Activated naive CD8-positive, alpha-beta T cell treated with anti-CD3 and anti-CD28 coated beads, Interleukin-2, amount 10 ng/mL, durations not matched to agents 7 days and 5 days (primary cell): ENCODE data around the gene DMAC2. TPM values are rescaled to one million over a fixed set of nuclear protein-coding genes. Genes with fewer than 3 reads are reported as not detected.
"Not testable (repeated sequence)": the region's sequence is repeated elsewhere in the genome, so short reads cannot be mapped to it uniquely, and the experiment has no call there.

Source experiments
- ATAC-seq: fragments of 150-1000 bp; cut with Tn5 transposase; one replicate; pipeline ENCODE4 v1.10.0; 2021; ENCODE audit warnings: low read depth, moderate library complexity
- POLR2A ChIA-PET: fragments of 350-600 bp; sonication (Branson Sonifier 250); formaldehyde crosslinking; loops from one replicate; lab custom pipeline; 2021; ENCODE audit warnings: antibody characterized with exemption; lab: Charles Lee
- DNase-seq: peaks from one replicate; pipeline ENCODE4 v3.0.0; 2021
- H3K27ac Mint-ChIP-seq: one replicate; pipeline ENCODE4 v1.8.0; 2022; ENCODE audit warnings: mild to moderate bottlenecking, mixed read lengths
- H3K27me3 Mint-ChIP-seq: one replicate; pipeline ENCODE4 v1.8.0; 2022; ENCODE audit warnings: mild to moderate bottlenecking, moderate library complexity, mixed read lengths
- H3K36me3 Mint-ChIP-seq: one replicate; pipeline ENCODE4 v1.8.0; 2021; ENCODE audit warnings: mild to moderate bottlenecking, mixed read lengths
- H3K4me1 Mint-ChIP-seq: one replicate; pipeline ENCODE4 v1.8.0; 2021; ENCODE audit warnings: mixed read lengths
- H3K4me3 Mint-ChIP-seq: one replicate; pipeline ENCODE4 v1.8.0; 2022; ENCODE audit warnings: mild to moderate bottlenecking, moderate library complexity, mixed read lengths
- H3K9me3 Mint-ChIP-seq: one replicate; pipeline ENCODE4 v1.8.0; 2021; ENCODE audit warnings: mixed read lengths
- total RNA-seq, 2 experiments: library from RNA; stranded (reverse); gene quantifications; one replicate each; pipeline ENCODE4 v1.2.3, GENCODE V29; 2021

The DMAC2 gene
- total RNA-seq = 10 to 100 TPM; 41.3 to 42.6 TPM

DNA sequence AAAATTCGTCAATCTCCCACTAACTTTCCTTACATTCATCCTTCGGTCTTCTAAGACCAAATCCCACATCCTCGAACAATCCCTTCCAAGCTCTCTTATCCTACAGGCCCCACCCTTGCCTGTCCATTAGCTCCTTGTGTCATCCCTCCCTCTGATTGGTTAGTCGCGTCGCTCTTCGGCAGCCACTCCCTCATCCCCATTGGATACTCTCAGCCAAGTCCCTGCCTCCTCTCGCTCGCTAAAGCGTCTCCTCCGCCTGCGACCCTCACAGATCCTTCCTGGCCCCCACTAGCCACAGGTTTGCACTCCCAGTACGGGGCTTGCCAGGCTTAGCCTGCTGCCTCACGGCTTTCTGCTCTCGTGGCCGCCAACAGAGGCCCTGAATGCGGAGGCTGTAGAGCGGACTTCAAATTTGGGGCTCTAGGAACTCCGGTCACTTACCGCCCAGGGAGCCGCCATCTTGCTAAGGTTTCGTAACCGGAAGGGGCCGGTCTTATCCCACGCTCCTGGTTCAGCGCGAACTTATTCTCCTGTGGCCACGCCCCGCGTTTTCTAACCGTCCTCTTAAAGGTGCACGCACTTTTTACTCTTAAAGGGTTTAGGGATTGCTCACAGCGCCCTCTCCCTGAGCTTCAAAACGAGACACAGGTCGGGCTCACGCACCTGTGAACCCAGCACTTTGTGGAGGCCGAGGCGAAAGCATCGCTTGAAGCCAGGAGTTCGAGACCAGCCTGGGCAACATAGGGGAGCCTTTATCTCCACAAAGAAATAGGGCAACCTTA lies at the start of gene DMAC2:
Gene DMAC2 (minus strand): TSS at position 472 of the 782 bp plus-strand sequence. CDS start 13 bp downstream, at position 459.
- H3K4me3 Mint-ChIP-seq = no peak within 1 kb of the TSS

DNA sequence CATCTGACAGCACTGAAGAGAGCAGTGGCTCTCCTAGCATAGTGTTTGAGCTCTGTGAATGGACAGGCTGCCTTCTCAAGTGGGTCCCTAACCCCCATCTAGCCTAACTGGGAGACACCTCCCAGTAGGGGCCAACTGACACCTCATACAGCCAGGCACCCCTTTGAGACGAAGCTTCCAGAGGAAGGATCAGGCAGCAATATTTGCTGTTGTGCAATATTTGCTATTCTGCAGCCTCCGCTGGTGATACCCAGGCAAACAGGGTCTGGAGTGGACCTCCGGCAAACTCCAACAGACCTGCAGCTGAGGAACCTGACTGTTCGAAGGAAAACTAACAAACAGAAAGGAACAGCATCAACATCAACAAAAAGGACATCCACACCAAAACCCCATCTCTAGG lies 47.2 kb upstream of the DMAC2 start:
- ATAC-seq, POLR2A ChIA-PET, H3K4me3 Mint-ChIP-seq, DNase-seq, H3K9me3 Mint-ChIP-seq, H3K27ac Mint-ChIP-seq, H3K4me1 Mint-ChIP-seq, H3K36me3 Mint-ChIP-seq: not testable (repeated sequence)
- H3K27me3 Mint-ChIP-seq = peaks cover 33% of the 10 kb centered on the region

More for the DNA sequence above, at the start of gene DMAC2:
- H3K9me3 Mint-ChIP-seq = no peaks in the 10 kb centered on the region
- POLR2A ChIA-PET = interaction anchor here (0.5 to 2.4 kb wide), 16 partner anchors 8 to 689 kb away, joined by 3 to 24 read pairs (median 5); partner anchors contain the start of genes ACTMAP, B3GNT8, B9D2 and CEACAM21
- peaks cover 3% of the 10 kb centered on the region for H3K27me3 Mint-ChIP-seq
- H3K4me1 Mint-ChIP-seq = peaks cover 12% of the 10 kb centered on the region
- DNase-seq (peak; percentile 89), ATAC-seq (peak; percentile 96)
- H3K27ac Mint-ChIP-seq = peak within 1 kb of the TSS; percentile 47
- H3K36me3 Mint-ChIP-seq = no peaks in the 10 kb centered on the region

DNA sequence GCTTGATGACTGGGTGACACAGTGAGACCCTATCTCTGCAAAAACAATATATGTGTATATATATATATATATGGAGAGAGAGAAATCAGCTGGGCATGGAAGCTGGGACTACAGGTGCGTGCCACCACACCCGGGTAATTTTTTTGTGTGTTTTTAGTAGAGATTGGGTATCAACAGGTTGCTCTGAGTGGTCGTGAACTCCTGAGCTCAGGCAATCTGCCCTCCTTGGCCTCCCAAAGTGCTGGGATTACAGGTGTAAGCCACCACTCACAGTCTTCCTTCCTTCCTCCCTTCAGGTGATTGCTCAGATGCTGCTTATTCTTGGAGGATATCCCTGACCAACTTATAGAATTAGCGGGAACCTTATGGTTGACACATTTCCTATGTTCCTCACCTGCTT lies 45.1 kb upstream of the DMAC2 start:
- Mint-ChIP-seq H3K27me3 (peaks cover 37% of the 10 kb centered on the region), H3K4me3 (no peak overlapping the region), H3K27ac (no peak overlapping the region), H3K4me1 (no peaks in the 10 kb centered on the region), H3K36me3 (peaks cover 3% of the 10 kb centered on the region), H3K9me3 (peaks cover 7% of the 10 kb centered on the region)
- ATAC-seq (no peak), DNase-seq (no peak)
- POLR2A ChIA-PET = no interaction called here

DNA sequence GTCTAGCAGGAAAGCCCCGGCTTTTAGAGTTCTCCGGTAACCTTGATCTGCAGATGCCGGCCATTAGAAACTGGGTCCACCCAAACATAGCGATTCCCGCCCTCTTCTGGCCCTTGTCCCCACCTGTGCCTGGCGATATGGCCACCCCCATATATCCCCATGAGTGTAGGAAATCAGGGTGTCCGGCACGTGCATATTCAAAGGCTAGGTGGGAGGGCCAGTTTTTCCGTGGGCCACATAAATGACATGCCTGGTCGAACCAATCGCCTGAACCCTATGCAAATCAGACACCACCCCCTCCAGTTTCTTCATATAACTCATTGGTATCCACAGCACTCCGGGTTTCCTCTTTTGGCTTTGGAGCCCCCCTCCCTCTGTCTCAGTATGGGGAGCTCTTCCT lies 40.6 kb upstream of the DMAC2 start:
- H3K4me3 Mint-ChIP-seq = no peak overlapping the region
- POLR2A ChIA-PET = no interaction called here
- DNase-seq = no peak
- H3K27ac Mint-ChIP-seq = no peak overlapping the region
- H3K4me1 Mint-ChIP-seq = no peaks in the 10 kb centered on the region
- H3K27me3 Mint-ChIP-seq = peaks cover 39% of the 10 kb centered on the region
- H3K9me3 Mint-ChIP-seq = no peaks in the 10 kb centered on the region
- no peaks in the 10 kb centered on the region for H3K36me3 Mint-ChIP-seq
- no peak for ATAC-seq

GRCh38 chr19:41479757-41480191 lies 40.1 kb upstream of the DMAC2 start:
- ATAC-seq (no peak), DNase-seq (no peak)
- POLR2A ChIA-PET = no interaction called here
- Mint-ChIP-seq H3K36me3 (no peaks in the 10 kb centered on the region), H3K9me3 (no peaks in the 10 kb centered on the region), H3K27ac (no peak overlapping the region), H3K27me3 (peaks cover 35% of the 10 kb centered on the region), H3K4me3 (no peak overlapping the region), H3K4me1 (no peaks in the 10 kb centered on the region)

DNA sequence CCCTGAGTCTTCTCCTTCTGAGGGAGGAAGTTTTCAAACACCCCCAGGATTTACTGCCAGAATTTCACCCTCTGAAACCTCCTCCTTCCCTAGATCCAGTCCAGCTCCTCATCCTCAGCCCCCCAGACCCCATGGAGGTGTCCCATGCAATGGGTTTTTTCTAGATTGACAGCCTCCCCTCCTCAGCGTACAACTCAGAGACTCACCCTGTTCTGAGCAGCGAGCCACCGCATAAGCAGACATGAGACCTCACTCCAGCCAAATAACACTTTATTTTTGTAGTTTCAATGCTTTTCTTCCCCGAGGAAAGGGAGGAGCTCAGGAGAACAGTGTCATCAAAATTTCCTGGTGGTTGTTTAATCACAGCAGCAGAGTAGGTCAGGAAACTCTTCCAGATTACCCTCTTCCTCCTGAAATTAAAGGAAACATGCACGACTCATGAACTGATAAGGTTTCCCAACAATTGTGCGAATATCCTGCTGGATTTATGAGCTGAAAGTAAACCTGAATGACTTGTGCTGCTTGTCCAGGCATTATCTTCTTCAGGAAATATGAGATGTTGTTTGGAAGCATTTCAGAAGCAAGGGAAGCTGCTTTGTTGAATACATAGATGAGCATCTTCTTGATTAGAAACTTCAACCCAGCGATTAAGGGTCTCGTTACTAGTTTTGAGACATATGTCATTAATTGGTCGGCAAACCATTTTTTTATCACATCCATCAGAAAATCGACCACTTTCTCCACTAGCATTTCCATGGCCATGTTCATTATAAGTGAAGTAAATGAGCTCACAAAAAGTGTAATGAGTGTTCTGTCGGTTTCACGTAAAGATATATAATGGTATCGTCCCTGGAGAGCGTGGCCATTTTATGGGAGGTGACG lies 39.4 kb upstream of the DMAC2 start:
- ATAC-seq = no peak
- H3K4me3 Mint-ChIP-seq = no peak overlapping the region
- peaks cover 35% of the 10 kb centered on the region for H3K27me3 Mint-ChIP-seq
- H3K36me3 Mint-ChIP-seq = no peaks in the 10 kb centered on the region
- no peak for DNase-seq
- POLR2A ChIA-PET = no interaction called here
- H3K4me1 Mint-ChIP-seq = no peaks in the 10 kb centered on the region
- H3K27ac Mint-ChIP-seq = no peak overlapping the region
- H3K9me3 Mint-ChIP-seq = no peaks in the 10 kb centered on the region

GRCh38 chr19:41478171-41478570 lies 38.5 kb upstream of the DMAC2 start:
- DNase-seq = no peak
- POLR2A ChIA-PET = no interaction called here
- Mint-ChIP-seq H3K4me3 (no peak overlapping the region), H3K9me3 (no peaks in the 10 kb centered on the region), H3K36me3 (no peaks in the 10 kb centered on the region), H3K4me1 (no peaks in the 10 kb centered on the region), H3K27ac (no peak overlapping the region), H3K27me3 (peaks cover 31% of the 10 kb centered on the region)
- no peak for ATAC-seq

DNA sequence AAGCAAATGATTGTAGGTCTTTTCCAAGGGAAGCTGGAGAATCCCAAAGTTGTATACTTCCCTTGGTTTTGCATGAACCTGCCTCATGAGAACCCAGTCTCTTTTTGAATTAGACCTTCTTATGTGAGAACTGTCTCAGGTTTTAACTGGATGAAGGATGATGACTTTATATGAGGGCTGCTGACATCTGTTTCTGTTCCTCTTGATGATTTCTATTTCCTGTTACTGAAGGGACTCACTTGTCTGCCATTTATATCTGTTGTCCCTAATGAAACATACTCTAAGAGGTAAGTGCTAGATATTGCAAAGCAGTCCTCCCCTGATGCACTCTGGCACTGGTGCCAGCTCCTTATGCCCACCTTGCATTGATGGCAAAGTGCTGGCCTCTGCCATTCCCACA lies 36.9 kb upstream of the DMAC2 start:
- Mint-ChIP-seq H3K36me3 (no peaks in the 10 kb centered on the region), H3K27me3 (peaks cover 28% of the 10 kb centered on the region), H3K4me1 (no peaks in the 10 kb centered on the region), H3K9me3 (no peaks in the 10 kb centered on the region), H3K4me3 (no peak overlapping the region), H3K27ac (no peak overlapping the region)
- ATAC-seq (no peak), DNase-seq (no peak)
- POLR2A ChIA-PET = no interaction called here

GRCh38 chr19:41463257-41464256 lies 23.8 kb upstream of the DMAC2 start:
- H3K9me3 Mint-ChIP-seq, H3K36me3 Mint-ChIP-seq, POLR2A ChIA-PET, H3K4me1 Mint-ChIP-seq, DNase-seq, ATAC-seq: not testable (repeated sequence)
- Mint-ChIP-seq H3K27me3 (peaks cover 22% of the 10 kb centered on the region), H3K4me3 (peak overlapping the region; percentile 7), H3K27ac (peak overlapping the region; percentile 57)

DNA sequence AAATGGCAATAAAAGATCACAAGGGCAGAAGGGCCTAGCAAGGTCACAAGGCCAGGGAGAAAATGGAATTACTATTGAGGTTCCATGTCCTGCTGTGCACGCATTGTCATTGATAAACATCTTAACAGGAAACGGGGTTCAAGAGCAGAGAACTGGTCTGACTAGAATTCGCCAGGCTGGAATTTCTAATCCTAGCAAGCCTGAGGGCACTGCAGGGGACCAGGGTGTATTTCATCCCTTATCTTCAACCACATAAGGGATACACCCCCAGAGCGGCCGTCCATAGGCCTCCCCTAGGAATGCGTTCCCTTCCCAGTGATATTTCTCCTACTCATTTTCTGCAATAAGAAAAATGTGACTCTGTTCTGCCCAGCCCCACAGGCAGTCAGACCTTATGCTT lies 22.8 kb upstream of the DMAC2 start:
- H3K27me3 Mint-ChIP-seq = peaks cover 20% of the 10 kb centered on the region
- POLR2A ChIA-PET = no interaction called here

DNA sequence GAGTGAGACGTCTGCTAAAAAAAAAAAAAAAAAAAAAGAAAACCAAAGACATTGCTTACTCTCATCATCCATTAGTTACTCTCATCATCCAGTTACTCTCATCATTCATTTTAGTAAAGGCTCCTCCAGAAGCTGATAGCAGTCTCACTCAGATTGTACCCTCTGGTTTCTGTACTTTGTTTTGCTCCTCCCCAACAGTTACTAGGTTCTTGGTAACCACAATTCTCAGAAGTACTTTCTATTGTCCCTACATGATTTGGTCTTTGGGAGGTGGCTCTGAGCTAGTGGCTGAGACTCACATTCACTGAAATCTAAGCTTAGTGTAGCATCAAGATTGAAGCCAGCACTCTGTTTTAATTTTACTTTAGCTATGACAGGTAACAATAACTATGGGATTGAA lies 17.5 kb upstream of the DMAC2 start:
- Mint-ChIP-seq H3K27me3 (peaks cover 8% of the 10 kb centered on the region), H3K9me3 (no peaks in the 10 kb centered on the region), H3K4me1 (peaks cover 21% of the 10 kb centered on the region), H3K4me3 (peak overlapping the region; percentile 70), H3K36me3 (no peaks in the 10 kb centered on the region), H3K27ac (peak overlapping the region; percentile 82)
- POLR2A ChIA-PET = interaction anchor here (0.6 to 3.6 kb wide), 15 partner anchors 9 to 193 kb away, joined by 3 to 14 read pairs (median 4); partner anchors contain the start of genes DMAC2 and HNRNPUL1
- ATAC-seq (peak; percentile 99), DNase-seq (no peak)

More for the DNA sequence above, 22.8 kb upstream of the DMAC2 start:
- DNase-seq (no peak), ATAC-seq (no peak)
- peaks cover 12% of the 10 kb centered on the region for H3K4me1 Mint-ChIP-seq
- H3K36me3 Mint-ChIP-seq = no peaks in the 10 kb centered on the region
- no peak overlapping the region for H3K4me3 Mint-ChIP-seq
- H3K9me3 Mint-ChIP-seq = no peaks in the 10 kb centered on the region
- H3K27ac Mint-ChIP-seq = no peak overlapping the region

DNA sequence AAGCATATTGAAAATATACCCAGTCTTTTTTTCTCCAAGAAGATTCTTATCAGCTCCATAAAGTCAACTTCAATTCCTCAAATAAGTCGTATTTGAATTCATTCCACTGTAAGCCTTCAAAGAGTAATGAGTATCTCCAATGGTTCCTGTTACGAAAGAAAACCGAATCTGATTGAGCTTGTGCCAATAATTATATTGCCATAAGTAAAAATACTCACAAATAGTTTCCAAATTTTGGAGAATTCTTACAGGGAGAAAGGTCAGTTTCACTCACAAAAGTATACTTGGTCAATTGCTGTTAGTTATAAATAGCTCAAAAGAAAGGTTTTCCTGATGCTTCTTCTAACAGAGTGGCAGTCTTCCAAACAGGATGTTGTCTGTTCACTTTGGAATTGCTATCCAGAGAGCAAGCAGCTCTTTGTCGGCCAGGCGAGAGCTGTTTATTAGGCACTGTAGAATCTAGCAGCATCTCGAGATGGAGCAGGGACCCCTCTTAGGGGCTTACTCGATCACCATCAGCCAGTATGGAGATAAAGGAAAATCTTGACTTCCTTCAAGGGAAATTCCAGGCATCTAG lies 16.7 kb upstream of the DMAC2 start:
- Mint-ChIP-seq H3K4me1 (peaks cover 21% of the 10 kb centered on the region), H3K27ac (peak overlapping the region; percentile 82), H3K4me3 (peak overlapping the region; percentile 70), H3K27me3 (peaks cover 8% of the 10 kb centered on the region), H3K36me3 (no peaks in the 10 kb centered on the region), H3K9me3 (no peaks in the 10 kb centered on the region)
- POLR2A ChIA-PET = interaction anchor here (0.6 to 3.6 kb wide), 9 partner anchors 8 to 192 kb away, joined by 3 to 14 read pairs (median 5); partner anchors contain the start of genes DMAC2 and HNRNPUL1
- no peak for ATAC-seq
- DNase-seq = no peak
